Prostate gland (tissue), 2 donors: ENCODE results near the gene RAB20. TPM values are rescaled to one million over a fixed set of nuclear protein-coding genes. Genes with fewer than 3 reads are reported as not detected.
"Not testable (repeated sequence)": the region's sequence is repeated elsewhere in the genome, so short reads cannot be mapped to it uniquely, and the experiment has no call there.

Experiments
- DNase-seq: peaks from one replicate; pipeline ENCODE4 v3.0.0-alpha.2; 2019; ENCODE audit warnings: low spot score
- H3K27ac ChIP-seq, 2 donors: fragments of 200-600 bp; sonication (generic); 2 replicates each; pipeline ENCODE4 v1.5.1; 2017 to 2019
- H3K27me3 ChIP-seq: fragments of 200-600 bp; sonication (generic); replicated peaks from 2 replicates; pipeline ENCODE4 v1.5.1; 2019; ENCODE audit not compliant: insufficient read depth
- H3K36me3 ChIP-seq, 2 donors: fragments of 200-600 bp; sonication (generic); 1 replicate in 1 of 2; 2 replicates in 1 of 2; pipeline versions ENCODE4 v1.5.1 to v1.8.1; 2017 to 2019
- H3K4me1 ChIP-seq: fragments of 200-600 bp; sonication (generic); replicated peaks from 2 replicates; pipeline ENCODE4 v1.5.1; 2019
- H3K4me3 ChIP-seq, 2 donors: fragments of 200-600 bp; sonication (generic); 2 replicates each; pipeline ENCODE4 v1.5.1; 2017 to 2019
- H3K9me3 ChIP-seq: fragments of 200-600 bp; sonication (generic); 2 replicates; pipeline ENCODE4 v1.5.1; 2017
- CTCF ChIP-seq, 4 experiments: fragments of 200-600 bp in 2 of 4; fragments of 450-650 bp in 2 of 4; sonication (generic) in 2 of 4; IDR thresholded peaks; 1 replicate in 3 of 4; 2 replicates in 1 of 4; pipeline ENCODE4 v1.5.1; 2016 to 2019; ENCODE audit warnings: antibody characterized with exemption in 4 of 4, mild to moderate bottlenecking in 2 of 4, moderate library complexity in 2 of 4
- POLR2A ChIP-seq: fragments of 450-650 bp; IDR thresholded peaks from one replicate; pipeline ENCODE4 v1.6.1; 2016; ENCODE audit warnings: antibody characterized with exemption, mild to moderate bottlenecking
- POLR2AphosphoS5 ChIP-seq: sonication (generic); formaldehyde crosslinking; IDR thresholded peaks from one replicate; pipeline ENCODE4 v1.6.1; 2017; ENCODE audit warnings: antibody characterized with exemption
- WGBS: methylation state at CpG from one replicate; pipeline ENCODE4 v1.1.5; 2018; 5-methylcytosine and 5-hydroxymethylcytosine counted together
- intact Hi-C: fragments of 100-400 bp; cut with DNase I; formaldehyde crosslinking; loops from one replicate; pipeline ENCODE4 v1.14.2; 2022
- total RNA-seq, 2 donors: library from RNA; depleted of rRNA; stranded (reverse); fragments of >200 nt; gene quantifications; one replicate each; pipeline ENCODE4 v1.1.0, GENCODE V29; 2016

RAB20 gene
- total RNA-seq, 2 donors from 2014 or later, result 24.0 to 42.1 TPM

- no peak overlapping the region for H3K27ac ChIP-seq
- intact Hi-C loops, result no loop called here
Observed at GRCh38 chr13:110501188-110501587, 60.3 kb downstream of the RAB20 start.

GRCh38 chr13:110500341-110500740 is 61.2 kb downstream of the RAB20 start:
- Histone ChIP-seq H3K4me1 (no peaks in the 10 kb centered on the region), H3K36me3 (peaks cover 2 to 9% of the 10 kb centered on the region in 2 donors), H3K27me3 (no peaks in the 10 kb centered on the region), H3K4me3 (no peak overlapping the region), H3K9me3 (no peaks in the 10 kb centered on the region), H3K27ac (no peak overlapping the region)
- no peak for DNase-seq
- 91% methylated on average over 3 of the region's 3 CpGs for WGBS
- intact Hi-C loops, result no loop called here
- TF ChIP-seq CTCF (IDR thresholded peaks at IDR 0.05), result no peak
- TF ChIP-seq POLR2AphosphoS5, result no peak
- no peak for TF ChIP-seq POLR2A

More at GRCh38 chr13:110501188-110501587, 60.3 kb downstream of the RAB20 start:
- H3K9me3 ChIP-seq, result no peaks in the 10 kb centered on the region
- TF ChIP-seq POLR2AphosphoS5, result no peak
- H3K4me1 ChIP-seq, result no peaks in the 10 kb centered on the region
- no peak for DNase-seq
- no peaks in the 10 kb centered on the region for H3K27me3 ChIP-seq
- WGBS, result 95% methylated on average over 9 of the region's 9 CpGs
- no peak overlapping the region for H3K4me3 ChIP-seq
- H3K36me3 ChIP-seq, result peaks cover 0 to under 1% of the 10 kb centered on the region in 2 donors

- H3K36me3 ChIP-seq, result peaks cover 5 to 13% of the 10 kb centered on the region in 2 donors
- 76% methylated on average over 10 of the region's 10 CpGs for WGBS
- H3K9me3 ChIP-seq, result no peaks in the 10 kb centered on the region
- DNase-seq, result no peak
- H3K27me3 ChIP-seq, result no peaks in the 10 kb centered on the region
- intact Hi-C loops, result no loop called here
- no peak overlapping the region for H3K27ac ChIP-seq
- no peak overlapping the region for H3K4me3 ChIP-seq
- TF ChIP-seq CTCF (IDR thresholded peaks at IDR 0.05), result no peak
- TF ChIP-seq POLR2A, result no peak
- TF ChIP-seq POLR2AphosphoS5, result no peak
- H3K4me1 ChIP-seq, result no peaks in the 10 kb centered on the region
Observed at GRCh38 chr13:110499621-110500281, 61.8 kb downstream of the RAB20 start.

- Histone ChIP-seq H3K4me1 (no peaks in the 10 kb centered on the region), H3K27me3 (no peaks in the 10 kb centered on the region), H3K27ac (no peak overlapping the region), H3K36me3 (peaks cover 5 to 13% of the 10 kb centered on the region in 2 donors), H3K4me3 (no peak overlapping the region), H3K9me3 (no peaks in the 10 kb centered on the region)
- intact Hi-C loops, result no loop called here
- WGBS, result 92% methylated on average over 10 of the region's 10 CpGs
- TF ChIP-seq POLR2AphosphoS5 (no peak), CTCF (IDR thresholded peaks at IDR 0.05) (no peak), POLR2A (no peak)
- DNase-seq, result no peak
Observed at GRCh38 chr13:110498765-110499164, 62.8 kb downstream of the RAB20 start.

- Histone ChIP-seq H3K4me1 (no peaks in the 10 kb centered on the region), H3K9me3 (no peaks in the 10 kb centered on the region), H3K36me3 (peaks cover 5 to 13% of the 10 kb centered on the region in 2 donors), H3K4me3 (no peak overlapping the region), H3K27ac (no peak overlapping the region), H3K27me3 (no peaks in the 10 kb centered on the region)
- DNase-seq, result no peak
- intact Hi-C loops, result no loop called here
- TF ChIP-seq POLR2A (no peak), CTCF (IDR thresholded peaks at IDR 0.05) (no peak), POLR2AphosphoS5 (no peak)
- WGBS, result 81% methylated on average over 5 of the region's 5 CpGs
Observed at GRCh38 chr13:110498327-110498726, 63.2 kb downstream of the RAB20 start.

GRCh38 chr13:110497896-110498295 is 63.6 kb downstream of the RAB20 start:
- WGBS, result 89% methylated on average over 3 of the region's 3 CpGs
- H3K4me1 ChIP-seq, DNase-seq, H3K27ac ChIP-seq, H3K27me3 ChIP-seq, H3K9me3 ChIP-seq, H3K4me3 ChIP-seq, intact Hi-C loops: not testable (repeated sequence)
- peaks cover 5 to 13% of the 10 kb centered on the region in 2 donors for H3K36me3 ChIP-seq
